Progenitor cell of endocrine pancreas (in vitro differentiated cells): ENCODE results near the gene FAF1. TPM values are rescaled to one million over a fixed set of nuclear protein-coding genes. Genes with fewer than 3 reads are reported as not detected.

Source experiments
- DNase-seq: peaks from one replicate; pipeline ENCODE4 v3.0.0; 2021; ENCODE audit warnings: low spot score; ENCODE audit not compliant: unreplicated experiment
- H3K27ac Mint-ChIP-seq: 2 replicates; pipeline ENCODE4 v1.8.0; 2021; ENCODE audit warnings: mild to moderate bottlenecking, moderate library complexity, mixed read lengths
- H3K27me3 Mint-ChIP-seq: 2 replicates; pipeline ENCODE4 v1.8.0; 2021; ENCODE audit warnings: mixed read lengths
- H3K36me3 Mint-ChIP-seq: 2 replicates; pipeline ENCODE4 v1.8.0; 2022; ENCODE audit warnings: mixed read lengths; ENCODE audit not compliant: insufficient read depth
- H3K4me1 Mint-ChIP-seq: 2 replicates; pipeline ENCODE4 v1.8.0; 2021; ENCODE audit warnings: low read depth, mixed read lengths
- H3K4me3 Mint-ChIP-seq: 2 replicates; pipeline ENCODE4 v1.8.0; 2021; ENCODE audit warnings: low read depth, mild to moderate bottlenecking, moderate library complexity, mixed read lengths
- H3K9me3 Mint-ChIP-seq: 2 replicates; pipeline ENCODE4 v1.8.0; 2021; ENCODE audit warnings: low read depth, mixed read lengths
- CTCF ChIP-seq: fragments of 200-600 bp; sonication (generic); IDR thresholded peaks from one replicate; pipeline ENCODE4 v1.5.0; 2021; ENCODE audit warnings: antibody characterized with exemption, mild to moderate bottlenecking; ENCODE audit not compliant: unreplicated experiment
- total RNA-seq: library from RNA; stranded (reverse); gene quantifications from 2 replicates; pipeline ENCODE4 v1.2.1, GENCODE V29; 2021

FAF1 gene
- total RNA-seq, 1 donor from 2014 or later: 49.0 TPM

DNA sequence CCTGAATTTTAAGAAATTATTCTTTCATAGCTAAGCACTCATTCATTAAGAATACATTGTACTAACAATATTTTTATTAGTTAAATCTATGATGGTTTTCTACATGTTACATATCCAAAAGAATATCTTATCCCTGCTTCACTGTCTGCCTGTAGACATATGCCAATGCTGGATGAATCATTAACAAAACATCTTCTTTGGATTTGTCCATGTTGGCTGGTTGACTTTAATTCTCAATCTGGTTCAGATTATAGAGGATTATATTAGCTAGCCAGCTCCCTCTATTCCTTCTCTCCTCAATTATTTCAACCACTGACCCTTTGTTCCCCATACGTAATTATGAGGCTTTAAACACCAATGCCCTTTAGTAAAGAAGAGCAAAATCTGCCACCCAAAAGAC, 398.0 kb downstream of the FAF1 start:
- no peak for TF ChIP-seq CTCF
- Mint-ChIP-seq H3K4me3 (no peak overlapping the region), H3K36me3 (peaks cover 4% of the 10 kb centered on the region), H3K27me3 (no peaks in the 10 kb centered on the region), H3K27ac (no peak overlapping the region), H3K9me3 (no peaks in the 10 kb centered on the region), H3K4me1 (no peaks in the 10 kb centered on the region)
- no peak for DNase-seq

DNA sequence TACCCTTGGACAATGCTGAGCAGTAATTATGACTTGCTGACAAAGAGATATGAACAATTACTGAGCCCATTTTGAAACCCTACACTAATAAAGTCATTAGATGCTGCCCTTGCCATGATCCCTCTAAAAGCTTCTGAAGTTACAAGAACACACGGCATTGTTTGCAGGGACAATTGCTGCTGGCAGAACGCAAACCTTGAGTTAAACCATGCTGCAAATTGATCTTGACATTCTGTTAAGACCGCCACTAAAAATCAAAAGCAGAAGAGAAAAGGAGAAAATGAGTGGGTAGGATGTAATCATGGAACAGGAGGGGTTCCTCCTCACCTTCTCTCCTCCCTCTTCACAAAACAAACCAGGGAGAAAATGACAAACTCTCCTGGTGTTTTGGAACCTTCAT, 400.6 kb downstream of the FAF1 start:
- Mint-ChIP-seq H3K4me3 (no peak overlapping the region), H3K4me1 (no peaks in the 10 kb centered on the region), H3K27ac (no peak overlapping the region), H3K36me3 (peaks cover 5% of the 10 kb centered on the region), H3K27me3 (no peaks in the 10 kb centered on the region), H3K9me3 (no peaks in the 10 kb centered on the region)
- DNase-seq: no peak
- TF ChIP-seq CTCF: no peak

- Mint-ChIP-seq H3K36me3 (peaks cover 3% of the 10 kb centered on the region), H3K4me3 (no peak overlapping the region), H3K27ac (no peak overlapping the region), H3K4me1 (peaks cover 10% of the 10 kb centered on the region), H3K27me3 (no peaks in the 10 kb centered on the region), H3K9me3 (no peaks in the 10 kb centered on the region)
- DNase-seq: no peak
- no peak for TF ChIP-seq CTCF
These were observed 406.1 kb downstream of the FAF1 start for GRCh38 chr1:50553921-50554320.

GRCh38 chr1:50548243-50548642, 411.8 kb downstream of the FAF1 start:
- Mint-ChIP-seq H3K27ac (no peak overlapping the region), H3K9me3 (no peaks in the 10 kb centered on the region), H3K4me1 (peaks cover 8% of the 10 kb centered on the region), H3K27me3 (no peaks in the 10 kb centered on the region), H3K36me3 (no peaks in the 10 kb centered on the region), H3K4me3 (no peak overlapping the region)
- TF ChIP-seq CTCF: no peak
- DNase-seq: no peak

GRCh38 chr1:50542362-50542761, 417.7 kb downstream of the FAF1 start:
- no peak for DNase-seq
- no peak overlapping the region for H3K27ac Mint-ChIP-seq
- H3K27me3 Mint-ChIP-seq: no peaks in the 10 kb centered on the region
- TF ChIP-seq CTCF: no peak
- H3K4me3 Mint-ChIP-seq: no peak overlapping the region
- no peaks in the 10 kb centered on the region for H3K36me3 Mint-ChIP-seq
- H3K4me1 Mint-ChIP-seq: no peaks in the 10 kb centered on the region
- no peaks in the 10 kb centered on the region for H3K9me3 Mint-ChIP-seq
